SU-DHL-6 (cell line): ENCODE data around the gene HOXB6.

Source experiments
- EZH2phosphoT487 ChIP-seq: fragments of 200-600 bp; sonication (generic), shearing (Covaris generic); conservative IDR thresholded peaks from 2 replicates; pipeline ENCODE4 v1.6.1; 2018; ENCODE audit warnings: mild to moderate bottlenecking, antibody characterized with exemption, low read length, moderate library complexity, mixed read lengths
- TF ChIP-seq, protein P1 (sequence below): fragments of 200-600 bp; sonication (generic); IDR thresholded peaks from one replicate; pipeline ENCODE4 v1.5.1; 2017; ENCODE audit warnings: antibody characterized with exemption, mild to moderate bottlenecking, low read length, moderate library complexity; ENCODE audit not compliant: insufficient read depth, poor library complexity, severe bottlenecking

DNA sequence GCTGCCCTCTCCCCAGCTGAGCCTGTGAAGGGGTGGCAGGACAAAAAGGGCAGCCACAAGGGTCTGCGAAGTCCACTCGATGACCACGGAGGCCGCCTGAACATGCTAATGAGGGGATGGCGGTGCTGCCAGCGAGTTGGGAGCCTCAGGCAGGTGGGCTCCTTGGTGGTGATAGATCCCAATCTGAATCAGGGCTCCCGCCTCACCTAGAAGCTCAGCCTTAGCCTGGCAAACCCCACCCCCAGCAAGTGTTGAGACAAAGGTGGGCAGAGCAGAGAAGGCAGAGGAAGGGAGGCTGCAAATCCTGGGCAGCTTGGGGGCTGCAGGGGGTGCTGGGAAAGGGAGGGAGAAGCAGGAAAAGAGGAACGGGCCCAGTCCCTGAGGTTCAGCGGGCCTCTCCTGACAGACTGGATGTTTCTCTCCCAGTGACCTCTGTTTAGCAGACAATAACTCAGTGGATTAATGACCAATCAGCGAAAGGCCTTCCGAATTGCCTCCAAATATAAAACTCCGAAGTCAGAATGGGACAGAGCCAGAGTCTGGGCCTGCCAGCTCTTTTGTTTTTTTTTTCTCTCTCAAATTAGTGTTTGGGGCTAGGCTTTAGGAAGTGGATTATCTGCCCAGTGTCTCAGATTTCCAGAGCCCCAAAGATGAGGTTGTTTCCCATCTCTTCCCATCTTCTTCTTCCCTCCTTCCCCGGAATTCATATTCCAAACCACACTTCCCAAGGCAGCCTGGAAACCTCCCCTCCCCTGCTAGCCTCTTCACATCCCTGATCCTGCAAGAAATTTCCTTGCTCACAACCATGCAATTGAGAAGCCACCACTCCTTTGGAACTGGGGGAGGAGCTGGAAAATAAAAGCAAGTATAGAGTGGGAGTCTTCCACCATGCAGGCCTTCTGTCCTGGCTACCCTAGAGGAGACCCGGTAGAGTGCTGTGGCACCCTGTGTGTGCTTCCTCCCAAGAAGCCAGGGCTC, 44.7 kb downstream of the HOXB6 start:
- TF ChIP-seq, protein P1, sequence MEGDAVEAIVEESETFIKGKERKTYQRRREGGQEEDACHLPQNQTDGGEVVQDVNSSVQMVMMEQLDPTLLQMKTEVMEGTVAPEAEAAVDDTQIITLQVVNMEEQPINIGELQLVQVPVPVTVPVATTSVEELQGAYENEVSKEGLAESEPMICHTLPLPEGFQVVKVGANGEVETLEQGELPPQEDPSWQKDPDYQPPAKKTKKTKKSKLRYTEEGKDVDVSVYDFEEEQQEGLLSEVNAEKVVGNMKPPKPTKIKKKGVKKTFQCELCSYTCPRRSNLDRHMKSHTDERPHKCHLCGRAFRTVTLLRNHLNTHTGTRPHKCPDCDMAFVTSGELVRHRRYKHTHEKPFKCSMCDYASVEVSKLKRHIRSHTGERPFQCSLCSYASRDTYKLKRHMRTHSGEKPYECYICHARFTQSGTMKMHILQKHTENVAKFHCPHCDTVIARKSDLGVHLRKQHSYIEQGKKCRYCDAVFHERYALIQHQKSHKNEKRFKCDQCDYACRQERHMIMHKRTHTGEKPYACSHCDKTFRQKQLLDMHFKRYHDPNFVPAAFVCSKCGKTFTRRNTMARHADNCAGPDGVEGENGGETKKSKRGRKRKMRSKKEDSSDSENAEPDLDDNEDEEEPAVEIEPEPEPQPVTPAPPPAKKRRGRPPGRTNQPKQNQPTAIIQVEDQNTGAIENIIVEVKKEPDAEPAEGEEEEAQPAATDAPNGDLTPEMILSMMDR, result no peak
- TF ChIP-seq EZH2phosphoT487, result no peak
